Activated effector memory CD4-positive, alpha-beta T cell treated with anti-CD3 and anti-CD28 coated beads, Interleukin-2, amount 50 U/mL, for 16 hours (primary cell): ENCODE results near the gene FYB2.

Source experiments
- DNase-seq: peaks from one replicate; pipeline ENCODE4 v3.0.0-alpha.2; 2020

FYB2 gene, protein sequence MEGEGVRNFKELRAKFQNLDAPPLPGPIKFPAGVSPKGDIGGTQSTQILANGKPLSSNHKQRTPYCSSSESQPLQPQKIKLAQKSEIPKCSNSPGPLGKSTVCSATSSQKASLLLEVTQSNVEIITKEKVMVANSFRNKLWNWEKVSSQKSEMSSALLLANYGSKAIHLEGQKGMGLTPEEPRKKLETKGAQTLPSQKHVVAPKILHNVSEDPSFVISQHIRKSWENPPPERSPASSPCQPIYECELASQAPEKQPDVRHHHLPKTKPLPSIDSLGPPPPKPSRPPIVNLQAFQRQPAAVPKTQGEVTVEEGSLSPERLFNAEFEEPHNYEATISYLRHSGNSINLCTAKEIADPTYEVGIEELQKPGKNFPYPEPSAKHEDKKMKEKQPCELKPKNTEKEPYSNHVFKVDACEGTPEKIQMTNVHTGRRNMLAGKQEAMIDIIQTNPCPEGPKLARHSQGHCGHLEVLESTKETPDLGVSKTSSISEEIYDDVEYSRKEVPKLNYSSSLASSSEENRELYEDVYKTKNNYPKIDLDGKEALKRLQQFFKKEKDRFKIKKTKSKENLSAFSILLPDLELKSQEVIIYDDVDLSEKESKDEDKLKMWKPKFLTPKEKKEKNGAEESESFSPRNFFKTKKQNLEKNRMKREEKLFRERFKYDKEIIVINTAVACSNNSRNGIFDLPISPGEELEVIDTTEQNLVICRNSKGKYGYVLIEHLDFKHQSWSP

DNA sequence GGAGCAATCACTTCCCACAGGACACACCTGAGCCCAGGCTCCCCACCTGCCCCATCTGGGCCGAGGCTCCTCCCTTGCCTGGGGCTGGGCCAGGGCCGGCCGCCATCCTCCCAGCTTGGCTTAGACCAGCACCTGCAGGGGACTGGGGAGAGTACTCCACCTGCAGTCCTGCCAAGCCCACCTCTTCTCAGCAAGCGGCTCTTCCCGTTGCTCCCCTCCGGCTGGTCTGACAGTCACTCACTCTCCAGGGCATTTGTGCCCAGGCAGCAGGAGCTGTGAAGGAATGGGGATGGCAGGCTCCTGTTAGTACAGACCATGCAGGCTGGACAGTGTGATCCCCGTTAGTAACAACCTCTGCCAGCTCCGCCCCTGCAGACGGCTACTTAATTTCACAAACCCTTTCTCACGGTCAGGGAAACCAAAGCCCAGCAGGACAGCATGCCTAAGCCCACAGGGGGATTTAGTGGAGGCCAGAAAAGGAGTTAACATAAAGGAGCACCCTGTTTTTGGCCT, at the start of gene FYB2:
FYB2 (minus strand) TSS at position 18 of the 513 bp plus-strand sequence. CDS start 114 bp downstream, outside the sequence.
- DNase-seq: no peak

DNA sequence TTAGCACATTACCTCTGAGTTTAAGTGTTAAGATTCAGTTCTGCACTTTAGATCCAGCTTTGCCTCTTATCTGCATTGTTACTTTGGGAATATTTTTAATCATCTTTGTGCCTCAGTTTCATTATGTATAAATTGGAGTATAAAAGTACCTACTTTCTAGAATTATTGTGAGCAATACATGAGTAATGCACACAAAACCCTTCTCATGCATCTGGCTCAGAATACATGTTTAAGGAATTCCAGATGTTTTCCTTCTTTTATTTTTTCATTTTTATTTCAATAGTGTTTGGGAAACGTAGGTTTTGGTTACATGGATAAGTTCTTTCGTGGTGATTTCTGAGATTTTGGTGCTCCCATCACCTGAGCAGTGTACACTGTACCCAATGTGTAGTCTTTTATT, 49.6 kb upstream of the FYB2 start:
- DNase-seq: no peak

DNA sequence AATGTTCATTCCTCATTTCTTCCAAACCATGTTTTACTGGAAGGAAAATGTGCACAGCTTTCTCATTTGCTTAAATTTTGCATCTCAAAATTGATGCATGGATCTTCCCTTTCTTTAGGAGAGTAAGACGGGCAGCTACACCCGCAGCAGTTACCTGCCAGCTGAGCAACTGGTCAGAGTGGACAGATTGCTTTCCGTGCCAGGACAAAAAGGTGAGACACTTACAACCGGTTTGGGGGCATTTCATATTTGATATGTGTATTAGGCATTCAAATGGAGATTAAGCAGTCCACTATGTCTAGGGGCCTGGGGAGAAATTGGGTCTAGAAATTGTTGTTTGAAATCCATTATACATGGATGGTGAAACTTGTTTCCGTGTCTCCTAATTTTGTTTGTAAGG, 48.3 kb upstream of the FYB2 start:
- no peak for DNase-seq

DNA sequence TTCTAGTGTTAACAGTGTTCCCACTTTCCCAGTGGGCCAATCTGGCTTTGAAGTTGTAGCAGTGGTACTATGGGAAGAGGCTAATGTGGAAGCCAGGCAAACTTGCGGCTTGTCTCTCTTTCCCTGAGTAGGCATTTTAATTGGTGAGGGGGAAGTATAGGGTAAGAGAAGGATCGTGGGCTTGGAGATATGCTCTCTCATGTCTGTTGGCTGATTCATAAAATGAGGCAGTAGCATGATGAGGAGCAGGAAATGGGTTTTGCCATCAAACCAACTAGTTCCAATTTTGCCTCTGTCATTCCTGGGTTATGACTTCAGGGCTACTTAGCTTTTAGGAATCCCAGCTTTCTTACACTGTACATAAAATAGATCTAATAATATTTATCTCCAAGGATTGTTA, 47.5 kb upstream of the FYB2 start:
- no peak for DNase-seq

DNA sequence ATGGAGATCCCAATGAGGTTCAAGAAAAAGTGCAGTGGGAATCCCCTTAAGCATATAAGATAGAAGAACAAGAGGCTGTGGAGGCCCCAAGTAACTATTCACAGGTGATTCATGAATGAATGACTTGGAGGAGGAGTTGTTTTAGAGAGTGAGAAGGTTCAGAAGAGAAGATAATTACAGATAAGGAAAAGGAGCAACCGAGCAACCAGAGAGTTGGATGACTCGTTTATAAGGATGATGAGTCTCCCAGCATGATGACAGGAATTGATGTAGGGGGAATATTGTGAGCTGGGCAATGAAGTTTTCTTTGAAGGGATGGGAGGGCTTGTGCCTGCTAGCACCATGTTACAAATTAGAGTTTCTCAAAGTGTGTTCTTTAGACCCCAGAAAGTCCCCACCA, 45.2 kb upstream of the FYB2 start:
- DNase-seq: no peak

DNA sequence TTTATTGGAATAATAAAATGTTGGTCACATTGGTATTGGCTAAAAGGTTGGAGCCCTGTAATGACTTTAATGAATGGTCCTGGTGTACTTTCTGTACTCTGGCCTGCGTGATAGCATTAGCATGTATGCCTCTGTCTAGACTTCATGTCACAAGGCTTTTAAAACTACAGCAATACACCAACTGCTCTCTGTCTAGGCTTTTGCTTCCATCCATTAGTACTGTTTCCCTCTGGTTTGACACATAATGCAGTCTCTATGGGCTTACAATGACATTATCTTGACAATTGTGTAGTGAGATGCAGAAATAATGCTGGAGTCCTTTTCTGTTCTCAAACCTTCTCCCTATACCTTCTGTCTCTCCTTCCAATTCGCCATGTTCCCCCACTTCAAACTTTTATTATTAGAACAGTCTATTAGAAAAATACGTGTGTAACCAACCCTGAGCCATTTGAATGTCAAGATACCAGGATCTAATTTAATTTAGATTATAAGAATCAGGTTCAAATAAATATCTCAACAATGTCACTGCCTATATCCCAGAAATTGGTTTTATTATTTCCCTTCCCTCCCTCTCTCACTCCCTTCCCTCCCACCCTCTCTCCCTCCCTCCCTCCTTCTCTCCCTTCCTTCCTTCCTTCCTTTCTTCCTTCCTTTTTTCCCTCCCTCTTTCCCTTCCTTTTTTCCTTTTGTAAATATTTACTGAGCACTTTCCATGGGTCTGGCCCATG, 44.2 kb upstream of the FYB2 start:
- no peak for DNase-seq

DNA sequence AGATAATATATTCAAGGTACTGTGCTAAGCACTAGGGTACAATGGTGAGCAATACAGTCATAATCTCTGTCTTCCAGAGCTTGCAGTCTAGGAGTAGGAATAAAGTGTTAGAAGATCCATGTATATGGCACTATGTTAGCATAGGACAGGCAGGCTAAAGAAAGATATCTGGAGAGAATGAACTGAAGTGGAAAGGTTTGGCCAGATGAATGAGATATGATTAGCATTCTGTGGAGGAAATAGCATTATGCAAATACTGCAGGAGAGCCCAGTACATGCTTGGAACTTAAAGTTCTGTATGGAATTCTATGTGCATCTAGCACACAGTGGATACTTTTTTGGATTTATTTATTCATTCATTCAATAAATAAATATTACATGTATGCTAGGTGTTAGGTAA, 40.1 kb upstream of the FYB2 start:
- no peak for DNase-seq

DNA sequence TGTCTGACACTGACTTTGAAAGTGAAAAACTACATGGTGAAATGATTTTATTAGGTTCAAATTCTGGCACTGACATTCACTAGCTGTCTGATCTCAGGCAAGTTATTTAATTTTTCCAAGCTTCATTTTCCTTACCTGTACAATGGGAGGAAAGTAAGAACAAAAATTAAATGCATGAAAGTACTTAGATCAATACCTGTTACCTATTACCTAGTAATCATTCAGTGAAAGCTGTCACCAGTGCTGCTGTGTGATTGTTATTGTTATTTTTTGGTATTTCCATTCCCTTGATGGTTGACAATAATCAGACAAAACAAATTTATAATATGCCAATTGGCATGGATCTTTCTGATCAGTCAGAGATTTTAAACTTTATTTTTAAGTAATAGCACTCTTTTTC, 37.0 kb upstream of the FYB2 start:
- DNase-seq: no peak

DNA sequence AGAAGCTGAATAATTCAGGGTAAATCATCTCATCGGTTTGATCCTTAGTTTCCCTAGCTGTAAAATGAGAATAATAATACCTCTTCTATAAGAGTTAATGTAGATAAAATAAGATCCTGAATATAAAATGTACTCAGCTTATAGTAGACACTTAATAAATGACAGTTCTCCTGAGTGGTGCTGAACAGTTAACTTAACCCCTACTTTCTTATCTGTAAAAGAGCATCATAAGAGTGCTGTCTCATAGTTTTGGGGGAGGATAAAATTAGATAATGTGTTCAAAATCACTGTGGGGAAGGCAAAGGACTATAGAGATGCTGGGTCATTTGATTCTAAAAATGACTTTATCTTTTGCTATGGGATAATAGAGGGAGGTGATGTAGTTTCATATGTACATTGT, 36.0 kb upstream of the FYB2 start:
- DNase-seq: no peak

DNA sequence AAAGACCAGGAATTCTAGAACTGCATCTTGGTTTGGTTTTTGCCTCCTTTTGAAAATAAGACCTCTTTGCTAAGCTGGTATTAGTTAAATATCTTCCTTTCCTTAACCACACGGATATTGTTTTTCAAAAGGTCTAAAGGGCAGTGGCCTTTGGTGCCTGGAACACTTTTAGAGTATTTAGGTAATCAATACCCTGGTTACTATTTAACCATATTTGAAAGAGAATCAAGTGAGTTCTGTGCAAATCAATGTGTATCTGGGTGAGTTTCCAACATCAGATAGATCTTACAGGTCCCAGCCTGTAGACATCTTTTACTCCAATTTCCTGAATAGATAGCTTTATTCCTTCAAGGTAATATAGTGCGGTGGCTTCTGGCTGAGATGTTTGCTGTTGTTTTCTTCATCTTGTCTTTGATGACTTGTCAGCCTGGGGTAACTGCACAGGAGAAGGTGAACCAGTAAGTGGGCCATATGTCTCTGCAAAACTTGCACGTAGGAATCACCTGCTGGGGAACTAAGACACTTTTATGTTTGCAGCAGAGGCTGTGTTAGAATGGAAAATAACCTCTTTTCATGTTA, 35.4 kb upstream of the FYB2 start, which contains the start of gene C8A:
C8A (plus strand) TSS at position 277 of the 579 bp plus-strand sequence; CDS start at position 382, 105 bp downstream.
- DNase-seq: no peak

DNA sequence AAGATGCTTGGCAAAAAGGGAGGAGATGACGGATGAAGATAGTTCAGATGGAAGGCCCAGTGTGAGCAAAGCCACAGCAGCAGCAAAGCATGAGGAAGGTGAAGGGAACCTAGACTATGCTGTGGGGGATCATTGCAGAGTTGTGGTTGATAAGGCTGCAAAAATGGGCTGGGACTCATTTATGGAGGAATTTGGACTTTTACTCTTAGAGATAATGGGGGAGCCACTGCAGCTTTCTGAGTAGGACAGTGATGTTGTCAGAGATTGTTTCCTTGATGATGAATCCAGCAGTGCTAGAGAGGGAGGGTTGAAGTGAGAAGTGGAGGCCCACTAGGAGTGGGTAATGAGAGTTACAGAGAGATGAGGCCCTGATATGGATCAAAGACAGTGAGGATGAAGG, 33.3 kb upstream of the FYB2 start:
- no peak for DNase-seq

DNA sequence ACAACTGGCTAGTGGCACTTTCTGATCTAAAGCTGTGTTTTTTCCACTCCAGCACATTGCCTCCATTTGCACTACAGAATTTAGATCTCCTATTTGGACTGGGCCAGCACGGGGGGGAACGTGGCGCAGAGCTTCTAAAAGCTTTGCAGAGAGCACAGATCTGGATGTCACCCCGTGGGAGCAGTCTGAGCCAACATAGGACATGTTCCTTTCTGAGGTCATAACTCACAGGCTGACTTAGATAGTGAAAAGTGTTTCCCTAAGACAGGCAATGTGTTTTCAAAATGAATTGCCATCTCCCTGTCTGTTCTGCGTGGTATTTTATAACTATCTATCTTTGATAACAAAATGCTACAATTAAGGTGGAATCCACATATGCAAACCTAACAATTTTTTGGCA, 31.7 kb upstream of the FYB2 start:
- DNase-seq: no peak

DNA sequence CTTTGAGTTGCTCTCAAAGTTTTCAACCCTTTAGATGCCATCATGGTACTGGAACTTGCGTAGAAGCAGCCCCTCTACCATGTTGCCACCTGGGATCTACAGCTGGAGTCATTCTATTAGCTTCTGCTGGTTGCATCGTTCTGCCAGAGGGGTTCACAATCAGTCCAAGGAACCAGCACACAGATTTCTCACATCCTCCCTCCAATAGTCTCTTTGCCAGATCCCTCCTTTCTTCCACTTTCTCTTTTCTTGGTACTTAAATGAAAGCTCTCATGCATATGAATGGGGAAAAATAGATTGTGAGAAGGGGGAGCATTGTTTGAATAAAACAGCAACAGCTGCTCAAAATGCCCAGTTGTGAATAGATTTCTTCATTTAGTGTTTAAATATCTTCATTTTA, 31.2 kb upstream of the FYB2 start:
- DNase-seq: no peak

DNA sequence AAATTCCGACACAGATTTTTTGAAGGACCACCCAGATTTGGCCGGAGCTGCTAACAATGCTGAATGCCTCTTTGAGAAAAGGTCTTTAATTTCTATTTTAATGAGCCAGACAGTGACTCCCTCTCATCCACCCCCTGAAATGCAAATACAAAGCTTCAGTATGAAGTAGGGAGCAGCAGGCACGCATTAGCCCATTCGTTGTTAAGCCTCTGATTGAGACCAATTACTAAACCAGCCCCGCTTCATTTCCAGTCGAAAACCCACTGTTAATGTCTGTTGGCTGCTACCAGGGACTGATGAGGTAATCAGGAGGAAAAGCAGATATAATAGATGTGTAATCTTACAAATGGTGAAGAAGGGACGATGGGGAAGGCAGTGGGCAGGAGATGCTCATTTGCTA, 30.5 kb upstream of the FYB2 start:
- no peak for DNase-seq

DNA sequence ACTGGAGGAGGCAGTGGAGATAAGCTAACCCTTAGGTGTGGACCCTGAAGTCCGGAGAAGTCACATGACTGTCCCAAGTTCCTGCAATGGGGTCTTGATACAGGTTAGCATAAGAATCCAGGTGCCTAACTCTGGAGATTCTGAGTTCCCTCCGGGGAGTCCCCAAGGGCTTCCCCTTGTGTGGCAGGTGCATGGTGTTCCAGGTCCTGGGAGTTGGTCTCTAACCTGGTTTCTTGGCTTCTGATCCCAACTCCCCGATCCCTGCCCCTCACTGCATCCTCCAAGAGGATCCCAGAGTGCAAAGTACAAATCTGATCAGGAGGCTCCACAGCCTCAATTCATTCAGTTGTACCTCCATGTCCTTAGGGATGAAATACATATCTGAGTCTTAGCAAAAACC, 26.1 kb upstream of the FYB2 start:
- no peak for DNase-seq

DNA sequence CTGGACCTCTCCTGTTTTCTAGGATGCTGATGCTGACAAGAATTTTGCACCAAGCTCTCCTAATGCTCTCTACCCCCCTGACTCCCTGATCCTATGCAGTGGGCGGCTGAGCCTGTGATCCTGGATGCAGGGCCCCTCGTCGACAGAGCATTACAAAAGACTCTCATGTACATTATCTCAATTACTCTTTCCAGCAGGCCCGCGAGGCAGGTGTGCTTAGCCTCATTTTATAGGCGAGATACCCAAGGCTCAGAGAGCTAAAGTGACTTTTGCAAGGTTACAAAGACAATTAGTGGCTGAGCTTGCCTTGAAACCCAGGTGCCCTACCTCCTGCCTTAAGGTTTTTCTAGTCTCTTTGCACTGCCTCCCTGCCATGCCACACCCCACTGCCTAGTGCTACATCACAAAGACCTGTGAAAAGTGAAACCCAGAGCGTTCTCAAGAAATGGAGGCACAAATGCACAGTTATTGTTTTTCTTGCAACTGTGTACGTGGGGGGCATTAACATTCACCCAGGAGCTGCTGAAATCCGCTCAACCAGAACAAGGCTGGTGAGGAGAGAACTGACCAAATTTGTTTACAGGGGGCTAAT, 25.4 kb upstream of the FYB2 start:
- DNase-seq: no peak

DNA sequence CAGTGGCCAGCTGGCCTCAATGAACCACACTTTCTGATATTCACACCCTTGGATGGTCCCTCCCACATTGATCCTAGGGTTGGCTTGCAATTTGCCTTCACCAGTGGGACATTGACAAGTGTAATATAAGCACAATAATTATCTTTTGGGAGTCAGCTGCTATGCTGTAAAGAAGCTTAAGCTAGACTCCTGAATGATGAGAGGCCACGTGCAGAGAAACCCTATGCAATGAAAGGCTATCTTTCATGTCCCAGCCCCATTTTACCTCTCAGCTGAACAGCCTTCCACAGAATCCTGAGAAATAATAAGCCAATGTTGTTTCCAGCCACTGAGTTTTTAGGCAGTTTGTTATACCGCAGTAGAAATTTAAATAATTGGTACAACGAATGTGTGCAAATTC, 24.3 kb upstream of the FYB2 start:
- DNase-seq: no peak

DNA sequence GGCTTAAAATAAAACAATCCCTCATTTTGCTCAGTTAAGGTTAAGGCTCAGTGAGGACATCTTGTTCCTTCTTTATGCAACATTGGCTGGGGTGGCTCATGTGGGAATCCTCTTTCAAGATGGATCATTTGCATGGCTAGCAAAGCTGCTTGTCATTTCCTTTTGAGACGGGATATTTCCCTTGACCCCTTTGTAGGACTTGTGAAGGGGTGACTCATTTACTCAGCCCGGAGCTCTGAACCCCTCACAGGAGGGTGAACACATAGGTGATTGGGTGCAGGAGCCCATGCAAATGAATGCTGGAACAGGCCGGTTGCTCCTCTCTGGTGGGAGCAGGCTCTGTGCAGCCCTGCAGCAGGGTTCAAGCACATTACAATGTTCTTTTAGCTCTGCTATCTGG, 19.6 kb upstream of the FYB2 start:
- DNase-seq: no peak

DNA sequence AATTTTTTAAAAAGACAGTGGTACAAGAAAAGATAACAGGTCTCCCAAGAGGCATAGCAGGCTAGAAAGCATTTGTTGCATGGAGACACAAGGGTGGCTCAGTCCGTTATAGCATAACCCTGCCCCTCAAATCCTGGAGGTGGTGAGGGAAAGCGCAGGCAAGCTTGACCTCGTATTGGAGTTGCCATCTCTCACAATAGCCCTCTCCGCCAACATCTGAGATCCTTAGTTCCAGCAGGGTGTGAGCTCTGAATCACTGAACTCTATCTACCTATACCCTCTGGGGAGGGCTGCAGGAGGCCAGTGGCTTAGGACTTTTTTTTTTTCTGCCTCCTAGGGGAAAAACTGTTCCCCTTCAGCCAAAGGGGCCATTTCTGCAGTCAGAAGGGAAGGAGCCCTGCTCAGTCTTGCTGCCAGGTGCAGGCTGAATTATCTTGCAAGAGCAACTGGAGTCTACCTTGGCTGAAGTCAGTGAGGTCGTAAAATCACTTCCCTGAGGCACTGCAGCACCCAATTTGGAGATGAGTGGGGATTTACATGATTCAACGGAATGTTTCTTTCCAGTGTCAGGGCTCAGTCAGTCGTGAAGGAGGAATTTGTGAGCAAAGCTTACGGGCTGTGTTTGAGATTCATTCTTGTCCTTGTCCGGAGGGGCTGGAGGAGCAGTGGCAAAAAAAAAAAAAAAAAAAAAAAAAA, 18.2 kb upstream of the FYB2 start:
- no peak for DNase-seq

DNA sequence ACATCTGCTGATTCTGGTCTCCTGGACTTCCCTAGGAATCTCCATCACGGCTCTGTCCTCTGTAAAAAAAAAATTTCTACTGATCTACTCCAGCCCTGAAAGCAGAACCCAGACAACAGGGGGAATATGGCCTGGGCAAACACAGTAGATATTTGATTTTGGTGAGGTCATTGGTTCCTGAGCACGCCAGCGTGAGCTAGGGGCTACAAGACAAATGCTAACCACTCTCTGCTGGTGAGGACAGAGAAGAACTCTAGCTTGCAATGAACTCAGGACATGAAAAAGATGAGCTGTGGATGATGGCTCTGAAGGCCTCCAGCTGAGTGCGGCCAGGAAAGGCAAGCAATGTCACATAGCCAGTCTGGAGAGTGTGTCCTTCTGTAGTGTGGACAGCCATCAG, 17.2 kb upstream of the FYB2 start:
- DNase-seq: no peak

DNA sequence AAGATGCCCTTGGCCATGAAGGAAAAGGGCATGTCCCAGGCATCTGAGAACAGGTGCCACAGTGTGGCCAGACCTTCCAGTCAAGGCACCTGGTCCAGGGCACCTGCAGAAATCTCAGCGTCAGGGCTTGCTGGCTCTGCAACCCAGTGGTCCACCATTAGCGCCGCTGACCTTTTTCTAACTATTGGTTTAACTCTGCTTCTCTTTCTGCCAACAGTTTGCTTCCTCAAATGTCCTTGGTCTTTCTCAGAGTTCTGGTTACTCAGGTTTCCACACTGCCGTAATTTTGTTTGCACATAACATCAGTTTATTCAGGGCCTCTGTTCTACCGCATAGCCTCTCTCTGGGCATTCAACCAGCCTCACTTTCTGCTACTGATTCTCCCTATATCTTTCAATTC, 16.5 kb upstream of the FYB2 start:
- DNase-seq: no peak
